H1 (cell line): ENCODE measurements around the gene STX8. TPM values are rescaled to one million over a fixed set of nuclear protein-coding genes. Genes with fewer than 3 reads are reported as not detected.

ENCODE experiments used
- CTCF ChIA-PET: fragments of 300-600 bp; sonication (Branson Sonifier 250); formaldehyde crosslinking; loops from one replicate; lab custom pipeline; 2021; ENCODE audit not compliant: partially characterized antibody; lab: Charles Lee
- POLR2A ChIA-PET: fragments of 300-600 bp; sonication (Branson Sonifier 250); formaldehyde crosslinking; loops from one replicate; lab custom pipeline; 2021; ENCODE audit warnings: inconsistent platforms; ENCODE audit not compliant: partially characterized antibody; lab: Charles Lee
- DNase-seq, 2 experiments: peaks; one replicate each; pipeline versions ENCODE4 v3.0.0 to v3.0.0-alpha.2; 2010 to 2022; ENCODE audit warnings: low spot score in 2 of 2, low read depth in 1 of 2, mixed read lengths in 1 of 2
- FAIRE-seq: peaks from 2 replicates; lab custom pipeline; 2011; peaks lifted over from hg19 to GRCh38; lab: Jason Lieb, UNC
- H2AFZ ChIP-seq: 2 replicates; pipeline ENCODE4 v1.8.1; 2012; ENCODE audit warnings: low read length, inconsistent platforms
- H2AK5ac ChIP-seq: 2 replicates; pipeline ENCODE4 v1.6.1; 2013; ENCODE audit warnings: low read depth, low read length
- H2BK120ac ChIP-seq: replicated peaks from 2 replicates; pipeline ENCODE3; 2013; ENCODE audit warnings: low read depth, low read length, inconsistent platforms
- H2BK12ac ChIP-seq: 2 replicates; pipeline ENCODE4 v1.6.1; 2013; ENCODE audit warnings: low read depth, low read length
- H2BK15ac ChIP-seq: 2 replicates; pipeline ENCODE4 v1.6.1; 2013; ENCODE audit warnings: low read length
- H2BK20ac ChIP-seq: 2 replicates; pipeline ENCODE4 v1.6.1; 2013; ENCODE audit warnings: low read length
- H2BK5ac ChIP-seq: 2 replicates; pipeline ENCODE4 v1.6.1; 2013; ENCODE audit warnings: low read depth, low read length
- H3K14ac ChIP-seq: 2 replicates; pipeline ENCODE4 v1.6.1; 2013; ENCODE audit warnings: inconsistent platforms; ENCODE audit not compliant: insufficient read length
- H3K18ac ChIP-seq: 2 replicates; pipeline ENCODE4 v1.6.1; 2013; ENCODE audit warnings: low read length; ENCODE audit errors: extremely low read depth
- H3K23ac ChIP-seq: 2 replicates; pipeline ENCODE4 v1.6.1; 2013; ENCODE audit warnings: inconsistent platforms; ENCODE audit not compliant: insufficient read length
- H3K23me2 ChIP-seq: 2 replicates; pipeline ENCODE4 v1.6.1; 2013; ENCODE audit warnings: low read depth, low read length
- H3K27ac ChIP-seq: 2 replicates; pipeline ENCODE4 v1.6.1; 2011; ENCODE audit warnings: low read depth, low read length, inconsistent platforms
- H3K27me3 ChIP-seq, 4 experiments: replicated peaks in 1 of 4; 1 replicate in 1 of 4; 2 replicates in 3 of 4; pipeline versions ENCODE4 v1.6.1 to v1.8.1; 2011 to 2013; ENCODE audit warnings: low read length in 3 of 4, mild to moderate bottlenecking in 3 of 4, inconsistent platforms in 2 of 4, mixed read lengths in 2 of 4, moderate library complexity in 1 of 4; ENCODE audit not compliant: control insufficient read depth in 3 of 4, insufficient read depth in 3 of 4; ENCODE audit errors: extremely low read depth in 1 of 4
- H3K36me3 ChIP-seq, 4 experiments: 2 replicates each; pipeline versions ENCODE4 v1.6.1 to v1.8.1; 2011 to 2013; ENCODE audit warnings: mild to moderate bottlenecking in 4 of 4, low read length in 3 of 4, moderate library complexity in 2 of 4, control low read depth in 1 of 4, inconsistent platforms in 1 of 4; ENCODE audit not compliant: insufficient read depth in 4 of 4, control insufficient read depth in 2 of 4
- H3K4ac ChIP-seq: replicated peaks from 2 replicates; pipeline ENCODE3; 2013; ENCODE audit warnings: low read length, low read depth, mixed read lengths, inconsistent platforms; ENCODE audit not compliant: insufficient read length
- H3K4me1 ChIP-seq, 4 experiments: replicated peaks in 1 of 4; 1 replicate in 1 of 4; 2 replicates in 3 of 4; pipeline versions ENCODE4 v1.6.1 to v1.8.1; 2011 to 2013; ENCODE audit warnings: low read length in 3 of 4, inconsistent platforms in 2 of 4, mixed read lengths in 1 of 4; ENCODE audit not compliant: insufficient read depth in 4 of 4, control insufficient read depth in 3 of 4
- H3K4me2 ChIP-seq, 2 experiments: 2 replicates each; pipeline versions ENCODE4 v1.6.1 to v1.8.1; 2011 to 2013; ENCODE audit warnings: low read depth in 2 of 2, low read length in 2 of 2, control low read depth in 1 of 2, inconsistent platforms in 1 of 2, mild to moderate bottlenecking in 1 of 2; ENCODE audit not compliant: insufficient read depth in 1 of 2
- H3K4me3 ChIP-seq, 4 experiments: fragments of 200-600, 300-600 bp in 1 of 4; sonication (generic), shearing (Covaris generic), sonication (Bioruptor Twin) in 1 of 4; 2 replicates each; pipeline versions ENCODE4 v1.5.1 to v1.8.1; 2011 to 2016; ENCODE audit warnings: low read length in 4 of 4, low read depth in 3 of 4, control low read depth in 2 of 4, inconsistent platforms in 2 of 4, mild to moderate bottlenecking in 2 of 4, mixed read lengths in 1 of 4, moderate library complexity in 1 of 4; ENCODE audit not compliant: insufficient read depth in 2 of 4; ENCODE audit errors: extremely low read depth in 1 of 4
- H3K56ac ChIP-seq: replicated peaks from 2 replicates; pipeline ENCODE3; 2013; ENCODE audit warnings: low read depth, mild to moderate bottlenecking, mixed read lengths, low read length, inconsistent platforms; ENCODE audit not compliant: insufficient read length
- H3K79me1 ChIP-seq: 2 replicates; pipeline ENCODE4 v1.6.1; 2013; ENCODE audit warnings: low read depth, low read length, control low read depth
- H3K79me2 ChIP-seq, 2 experiments: 2 replicates each; pipeline versions ENCODE4 v1.6.1 to v1.8.1; 2012 to 2013; ENCODE audit warnings: low read length in 2 of 2, mild to moderate bottlenecking in 2 of 2, inconsistent platforms in 1 of 2; ENCODE audit not compliant: insufficient read depth in 2 of 2, control insufficient read depth in 1 of 2
- H3K9ac ChIP-seq, 4 experiments: replicated peaks in 1 of 4; 1 replicate in 1 of 4; 2 replicates in 3 of 4; pipeline versions ENCODE4 v1.6.1 to v1.8.1; 2011 to 2013; ENCODE audit warnings: low read depth in 3 of 4, low read length in 3 of 4, control low read depth in 2 of 4, mild to moderate bottlenecking in 2 of 4, moderate library complexity in 2 of 4, inconsistent platforms in 1 of 4; ENCODE audit errors: extremely low read depth in 1 of 4
- H3K9me3 ChIP-seq, 2 experiments: 2 replicates each; pipeline versions ENCODE4 v1.6.1 to v1.8.1; 2012 to 2013; ENCODE audit warnings: mild to moderate bottlenecking in 2 of 2, moderate library complexity in 2 of 2, control low read depth in 1 of 2, inconsistent platforms in 1 of 2, low read depth in 1 of 2, low read length in 1 of 2, mixed read lengths in 1 of 2; ENCODE audit not compliant: insufficient read depth in 2 of 2
- H4K20me1 ChIP-seq, 2 experiments: replicated peaks in 1 of 2; 2 replicates each; pipeline versions ENCODE3 to v1.8.1; 2011 to 2013; ENCODE audit warnings: inconsistent platforms in 2 of 2, low read length in 2 of 2, mild to moderate bottlenecking in 1 of 2; ENCODE audit not compliant: insufficient read depth in 2 of 2, control insufficient read depth in 1 of 2
- H4K5ac ChIP-seq: 2 replicates; pipeline ENCODE4 v1.6.1; 2013; ENCODE audit warnings: low read length, low read depth, mixed read lengths, inconsistent platforms; ENCODE audit not compliant: insufficient read length
- H4K8ac ChIP-seq: 2 replicates; pipeline ENCODE4 v1.8.0; 2013; ENCODE audit warnings: mild to moderate bottlenecking, moderate library complexity, low read length, inconsistent platforms; ENCODE audit not compliant: insufficient read depth; ENCODE audit errors: extremely low read depth
- H4K91ac ChIP-seq: replicated peaks from 2 replicates; pipeline ENCODE3; 2013; ENCODE audit warnings: low read length, mixed read lengths, inconsistent platforms; ENCODE audit not compliant: insufficient read length
- BRCA1 ChIP-seq: IDR thresholded peaks from 2 replicates; pipeline ENCODE4 v1.6.1; 2012; ENCODE audit warnings: low read depth, low read length, improper control_type of control experiment
- E2F6 ChIP-seq: IDR thresholded peaks from 2 replicates; pipeline ENCODE4 v1.6.1; 2012; ENCODE audit warnings: inconsistent platforms
- JUN ChIP-seq: IDR thresholded peaks from 2 replicates; pipeline ENCODE4 v1.6.1; 2011; ENCODE audit warnings: low read depth, mild to moderate bottlenecking, improper control_type of control experiment, low read length
- KDM4A ChIP-seq: IDR thresholded peaks from one replicate; pipeline ENCODE4 v1.7.1; 2012; ENCODE audit warnings: low read depth, mild to moderate bottlenecking, moderate library complexity, low read length, inconsistent platforms; ENCODE audit not compliant: severe bottlenecking
- NANOG ChIP-seq: IDR thresholded peaks from 2 replicates; pipeline ENCODE4 v1.6.1; 2011; ENCODE audit warnings: low read length, low read depth, mild to moderate bottlenecking, inconsistent platforms; ENCODE audit not compliant: insufficient read depth, poor library complexity, severe bottlenecking
- PHF8 ChIP-seq: fragments of 200-600 bp; sonication (generic); conservative IDR thresholded peaks from 2 replicates; pipeline ENCODE4 v1.7.1; 2012; ENCODE audit warnings: low read depth, mild to moderate bottlenecking, inconsistent platforms, low read length, moderate library complexity
- POLR2AphosphoS5 ChIP-seq: IDR thresholded peaks from 2 replicates; pipeline ENCODE4 v1.6.1; 2011; ENCODE audit warnings: low read depth, low read length
- RBBP5 ChIP-seq: IDR thresholded peaks from 2 replicates; pipeline ENCODE4 v1.7.1; 2012; ENCODE audit warnings: low read depth, mild to moderate bottlenecking, inconsistent platforms, low read length, moderate library complexity, borderline replicate concordance
- RXRA ChIP-seq: IDR thresholded peaks from 2 replicates; pipeline ENCODE4 v1.6.1; 2011; ENCODE audit warnings: low read depth, mild to moderate bottlenecking, low read length, moderate library complexity; ENCODE audit not compliant: insufficient read depth
- SRF ChIP-seq: IDR thresholded peaks from 2 replicates; pipeline ENCODE4 v1.6.1; 2011; ENCODE audit warnings: mild to moderate bottlenecking, low read depth, low read length, moderate library complexity
- TEAD4 ChIP-seq: IDR thresholded peaks from 2 replicates; pipeline ENCODE4 v1.6.1; 2012; ENCODE audit warnings: low read depth, low read length, inconsistent platforms, mixed read lengths
- USF2 ChIP-seq: IDR thresholded peaks from 2 replicates; pipeline ENCODE4 v1.6.1; 2011; ENCODE audit warnings: low read length, improper control_type of control experiment
- YY1 ChIP-seq: IDR thresholded peaks from 2 replicates; pipeline ENCODE4 v1.6.1; 2011; ENCODE audit warnings: low read depth, mild to moderate bottlenecking, low read length
- WGBS, 2 experiments: shearing (Covaris generic) in 1 of 2; methylation state at CpG; one replicate each; pipeline versions ENCODE4 v1.1.6 to v1.1.7; 2013 to 2015; ENCODE audit warnings: low lambda C conversion rate in 2 of 2, mixed read lengths in 2 of 2, inconsistent platforms in 1 of 2, low coverage in 1 of 2, missing lambda C conversion rate in 1 of 2; ENCODE audit not compliant: insufficient replicate concordance in 2 of 2, insufficient coverage in 1 of 2, insufficient read length in 1 of 2; ENCODE audit errors: extremely low coverage in 1 of 2, missing lambda C conversion rate in 1 of 2; 5-methylcytosine and 5-hydroxymethylcytosine counted together
- polyA plus RNA-seq, 7 experiments: library from polyadenylated mRNA; depleted of rRNA in 3 of 7; stranded (reverse) in 5 of 7; unstranded in 2 of 7; fragments of >200 nt in 5 of 7; fragments of 200-250 nt in 2 of 7; gene quantifications; 1 replicate in 5 of 7; 2 replicates in 1 of 7; 4 replicates in 1 of 7; pipeline versions ENCODE4 v1.2.1 to v1.2.3, GENCODE V29; 2011 to 2013; ENCODE audit warnings: missing spikeins in 2 of 7, mixed read lengths in 2 of 7
- total RNA-seq: library from RNA; stranded (reverse); fragmentation: NEBNext Ultra II Directional; extraction: Animal tissue kit (Norgen Biotek cat#: 25700); gene quantifications from 2 replicates; pipeline ENCODE4 v1.2.1, GENCODE V29; 2021

STX8 gene
- total and polyA plus RNA-seq, 2 of the 8 experiments (the other 6 are each of a cell fraction or from before 2014, with no cell fraction given), result 22.8 to 42.5 TPM

- no peaks in the 10 kb centered on the region for H3K79me2 ChIP-seq
- no peak overlapping the region for H4K5ac ChIP-seq
- FAIRE-seq (no peak), DNase-seq (no peak)
- no peak overlapping the region for H2BK15ac ChIP-seq
- no peak overlapping the region for H2AFZ ChIP-seq
- no peaks in the 10 kb centered on the region for H4K20me1 ChIP-seq
- H4K8ac ChIP-seq, result no peak overlapping the region
- H3K56ac ChIP-seq, result no peak overlapping the region
- no peak overlapping the region for H3K4ac ChIP-seq
- no peak overlapping the region for H3K9ac ChIP-seq
- no peak overlapping the region for H2BK12ac ChIP-seq
- no peak overlapping the region for H3K23ac ChIP-seq
- H3K4me2 ChIP-seq, result no peak overlapping the region
- no peaks in the 10 kb centered on the region; the same call in 1 of the 2 replicates for H3K23me2 ChIP-seq
- H3K9me3 ChIP-seq, result no peaks in the 10 kb centered on the region
- no peak overlapping the region for H4K91ac ChIP-seq
- H3K18ac ChIP-seq, result no peak overlapping the region
- no peak overlapping the region for H3K27ac ChIP-seq
- no peaks in the 10 kb centered on the region for H3K27me3 ChIP-seq
- 94% methylated on average over 7 of the region's 7 CpGs; no CpG with 5 or more reads in 1 of the 2 experiments for WGBS, 2 experiments
- no peak overlapping the region for H3K4me3 ChIP-seq
- no peak overlapping the region for H2BK5ac ChIP-seq
- no peak overlapping the region for H2BK20ac ChIP-seq
- H3K36me3 ChIP-seq, result no peaks in the 10 kb centered on the region
- no peak overlapping the region for H3K14ac ChIP-seq
- H3K79me1 ChIP-seq, result no peaks in the 10 kb centered on the region
- H2AK5ac ChIP-seq, result no peak overlapping the region
- POLR2A ChIA-PET, result no interaction called here
- CTCF ChIA-PET, result interaction anchor here (1.2 to 3.0 kb wide), 4 partner anchors 12 to 20 kb away, joined by 3 to 12 read pairs (median 6); no protein-coding TSS in a partner anchor
- no peaks in the 10 kb centered on the region for H3K4me1 ChIP-seq
- no peak overlapping the region for H2BK120ac ChIP-seq
- no peak for TF ChIP-seq E2F6
- no peak for TF ChIP-seq KDM4A
- TF ChIP-seq SRF, result no peak
- TF ChIP-seq NANOG, result no peak
- TF ChIP-seq USF2, result no peak
- no peak for TF ChIP-seq JUN
- TF ChIP-seq YY1, result no peak
- no peak for TF ChIP-seq RBBP5
- no peak for TF ChIP-seq PHF8
- no peak for TF ChIP-seq POLR2AphosphoS5
- no peak for TF ChIP-seq RXRA
- TF ChIP-seq BRCA1, result no peak
- no peak for TF ChIP-seq TEAD4
These were observed 88.2 kb downstream of the STX8 start for GRCh38 chr17:9487406-9487805.
